IMR-90 (cell line): ENCODE results near the gene OBI1. TPM values are rescaled to one million over a fixed set of nuclear protein-coding genes. Genes with fewer than 3 reads are reported as not detected.

Experiments
- ATAC-seq: fragments of 200-7000 bp; cut with Tn5 transposase; 2 replicates; pipeline ENCODE4 v1.9.1; 2020; ENCODE audit warnings: low read depth, mild to moderate bottlenecking, moderate library complexity
- BruUV-seq: library from RNA; stranded (reverse); fragments of 400-500 nt; replicated peaks from 2 replicates; lab custom pipeline; 2021; lab: Mats Ljungman, UMichigan
- CTCF ChIA-PET: fragments of 300-600 bp; formaldehyde crosslinking; extraction: SDS; loops from one replicate; lab custom pipeline; 2021; ENCODE audit warnings: antibody characterized with exemption; lab: Yijun Ruan, JAX
- POLR2A ChIA-PET: fragments of 300-600 bp; sonication (Branson Sonifier 250); formaldehyde crosslinking; loops from one replicate; lab custom pipeline; 2022; ENCODE audit warnings: antibody characterized with exemption; ENCODE audit not compliant: unreplicated experiment; lab: Charles Lee
- DNase-seq: peaks from one replicate; pipeline ENCODE4 v3.0.0; 2013
- H2AFZ ChIP-seq: replicated peaks from 2 replicates; pipeline ENCODE3; 2013; ENCODE audit warnings: low read length, mild to moderate bottlenecking; ENCODE audit not compliant: poor library complexity
- H2AK5ac ChIP-seq: 2 replicates; pipeline ENCODE4 v1.6.1; 2013; ENCODE audit warnings: low read depth, low read length, inconsistent platforms
- H2AK9ac ChIP-seq: replicated peaks from 2 replicates; pipeline ENCODE3; 2013; ENCODE audit warnings: mild to moderate bottlenecking, low read depth, low read length, moderate library complexity; ENCODE audit not compliant: poor library complexity
- H2BK120ac ChIP-seq: 2 replicates; pipeline ENCODE4 v1.6.1; 2013; ENCODE audit warnings: low read depth, low read length, inconsistent platforms
- H2BK15ac ChIP-seq: 3 replicates; pipeline ENCODE4 v1.6.1; 2013; ENCODE audit warnings: low read depth, low read length, inconsistent platforms
- H2BK20ac ChIP-seq: 2 replicates; pipeline ENCODE4 v1.6.1; 2013; ENCODE audit warnings: low read depth, mild to moderate bottlenecking, inconsistent platforms, low read length, moderate library complexity
- H2BK5ac ChIP-seq: 2 replicates; pipeline ENCODE4 v1.6.1; 2013; ENCODE audit warnings: mild to moderate bottlenecking, low read depth, low read length, inconsistent platforms; ENCODE audit not compliant: poor library complexity, severe bottlenecking
- H3K14ac ChIP-seq: replicated peaks from 2 replicates; pipeline ENCODE4 v1.6.1; 2013; ENCODE audit warnings: low read depth, low read length, inconsistent platforms
- H3K18ac ChIP-seq: 2 replicates; pipeline ENCODE4 v1.6.1; 2013; ENCODE audit warnings: low read depth, low read length, control low read depth
- H3K23ac ChIP-seq: 2 replicates; pipeline ENCODE4 v1.6.1; 2013; ENCODE audit warnings: low read depth, low read length, inconsistent platforms
- H3K27ac ChIP-seq: 2 replicates; pipeline ENCODE4 v1.5.1; 2013; ENCODE audit warnings: mild to moderate bottlenecking, control low read depth, low read length; ENCODE audit not compliant: insufficient read depth
- H3K27me3 ChIP-seq: 2 replicates; pipeline ENCODE4 v1.6.1; 2013; ENCODE audit warnings: low read length; ENCODE audit not compliant: control insufficient read depth, insufficient read depth
- H3K36me3 ChIP-seq: 2 replicates; pipeline ENCODE4 v1.6.1; 2013; ENCODE audit warnings: low read length, mixed read lengths; ENCODE audit not compliant: control insufficient read depth, insufficient read depth
- H3K4ac ChIP-seq: 2 replicates; pipeline ENCODE4 v1.6.1; 2013; ENCODE audit warnings: low read depth, low read length, inconsistent platforms
- H3K4me1 ChIP-seq: 2 replicates; pipeline ENCODE4 v1.6.1; 2013; ENCODE audit warnings: low read length, mixed read lengths; ENCODE audit not compliant: control insufficient read depth, insufficient read depth
- H3K4me2 ChIP-seq: 2 replicates; pipeline ENCODE4 v1.6.1; 2013; ENCODE audit warnings: low read depth, mild to moderate bottlenecking, control low read depth, low read length, moderate library complexity
- H3K4me3 ChIP-seq: 2 replicates; pipeline ENCODE4 v1.5.1; 2013; ENCODE audit warnings: low read depth, mild to moderate bottlenecking, control low read depth, low read length, moderate library complexity; ENCODE audit not compliant: insufficient read depth
- H3K56ac ChIP-seq: 2 replicates; pipeline ENCODE4 v1.6.1; 2013; ENCODE audit warnings: low read length, inconsistent platforms; ENCODE audit not compliant: insufficient read depth; ENCODE audit errors: extremely low read depth
- H3K79me1 ChIP-seq, 2 experiments: 2 replicates each; pipeline ENCODE4 v1.6.1; 2013; ENCODE audit warnings: low read length in 2 of 2, inconsistent platforms in 1 of 2, low read depth in 1 of 2
- H3K9ac ChIP-seq: 2 replicates; pipeline ENCODE4 v1.6.1; 2013; ENCODE audit warnings: low read depth, low read length, control low read depth
- H3K9me1 ChIP-seq: 2 replicates; pipeline ENCODE4 v1.6.1; 2013; ENCODE audit warnings: low read length, inconsistent platforms; ENCODE audit not compliant: insufficient read depth
- H3K9me3 ChIP-seq: 2 replicates; pipeline ENCODE4 v1.6.1; 2013; ENCODE audit warnings: low read length; ENCODE audit not compliant: control insufficient read depth, insufficient read depth
- H4K20me1 ChIP-seq: 2 replicates; pipeline ENCODE4 v1.6.1; 2013; ENCODE audit warnings: low read length, inconsistent platforms; ENCODE audit not compliant: insufficient read depth
- H4K5ac ChIP-seq: 2 replicates; pipeline ENCODE4 v1.6.1; 2013; ENCODE audit warnings: mild to moderate bottlenecking, low read depth, low read length, control low read depth
- H4K8ac ChIP-seq, 2 experiments: 2 replicates each; pipeline ENCODE4 v1.6.1; 2013; ENCODE audit warnings: low read depth in 2 of 2, low read length in 2 of 2, control low read depth in 1 of 2, inconsistent platforms in 1 of 2
- H4K91ac ChIP-seq: 2 replicates; pipeline ENCODE4 v1.6.1; 2013; ENCODE audit warnings: low read depth, low read length, inconsistent platforms; ENCODE audit not compliant: insufficient read depth
- CHD1 ChIP-seq: IDR thresholded peaks from 2 replicates; pipeline ENCODE4 v1.6.1; 2012; ENCODE audit warnings: low read depth, low read length, improper control_type of control experiment
- FOS ChIP-seq: fragments of 150-350 bp; IDR thresholded peaks from 2 replicates; pipeline ENCODE4 v1.6.1; 2016; ENCODE audit warnings: low read depth, low read length
- MAFK ChIP-seq: IDR thresholded peaks from 2 replicates; pipeline ENCODE4 v1.6.1; 2012; ENCODE audit warnings: low read depth, low read length, improper control_type of control experiment
- NFE2L2 ChIP-seq: fragments of 150-350 bp; IDR thresholded peaks from 2 replicates; pipeline ENCODE4 v1.6.1; 2016; ENCODE audit warnings: low read depth, mild to moderate bottlenecking, low read length
- RAD21 ChIP-seq: IDR thresholded peaks from 2 replicates; pipeline ENCODE4 v1.6.1; 2012; ENCODE audit warnings: low read length, improper control_type of control experiment
- RCOR1 ChIP-seq: IDR thresholded peaks from 2 replicates; pipeline ENCODE4 v1.6.1; 2012; ENCODE audit warnings: mild to moderate bottlenecking, low read length, improper control_type of control experiment; ENCODE audit not compliant: insufficient replicate concordance
- SMC3 ChIP-seq: fragments of 150-350 bp; IDR thresholded peaks from 2 replicates; pipeline ENCODE4 v1.6.1; 2016; ENCODE audit warnings: low read depth, mild to moderate bottlenecking, antibody characterized with exemption, low read length, moderate library complexity
- WGBS, 2 experiments: methylation state at CpG; one replicate each; pipeline versions ENCODE4 v1.1.5 to v1.1.7; 2013; ENCODE audit warnings: missing lambda C conversion rate in 2 of 2; ENCODE audit not compliant: insufficient read length in 1 of 2; ENCODE audit errors: extremely low coverage in 2 of 2; 5-methylcytosine and 5-hydroxymethylcytosine counted together
- dilution Hi-C: fragments of 300-500 bp; cut with HindIII; formaldehyde crosslinking; loops from one replicate; pipeline ENCODE4 v1.14.3; 2018; ENCODE audit warnings: low sequenced_read_pairs; ENCODE audit not compliant: unreplicated experiment
- in situ Hi-C: fragments of 300-500 bp; cut with MboI; formaldehyde crosslinking; loops from 3 replicates; pipeline ENCODE4 v1.14.3; 2019; ENCODE audit warnings: low sequenced_read_pairs, inconsistent platforms, mixed read lengths
- intact Hi-C: fragments of 100-400 bp; cut with micrococcal nuclease; formaldehyde crosslinking; loops from 2 replicates; pipeline ENCODE4 v1.10.0; 2022
- polyA plus RNA-seq, 3 experiments: library from polyadenylated mRNA; depleted of rRNA; stranded (reverse); fragments of >200 nt; gene quantifications; 2 replicates each; pipeline ENCODE4 v1.2.3, GENCODE V29; 2012; ENCODE audit warnings: low replicate concordance in 1 of 3
- total RNA-seq: library from RNA; depleted of rRNA; stranded (reverse); fragments of >200 nt; gene quantifications from 2 replicates; pipeline ENCODE4 v1.2.3, GENCODE V29; 2012
- TF ChIP-seq, protein P1 (sequence below): conservative IDR thresholded peaks from 2 replicates; pipeline ENCODE4 v1.5.1; 2012; ENCODE audit warnings: mild to moderate bottlenecking, low read depth, low read length, improper control_type of control experiment
- TF ChIP-seq, protein P2 (sequence below): fragments of 150-350 bp; IDR thresholded peaks from 2 replicates; pipeline ENCODE4 v1.6.1; 2017; ENCODE audit warnings: mild to moderate bottlenecking, antibody characterized with exemption, low read length, low read depth

OBI1 gene
- total and polyA plus RNA-seq, 2 of the 4 experiments (the other 2 are of a cell fraction): 4.4 to 11.8 TPM

- POLR2A ChIA-PET: no interaction called here
- no peak overlapping the region for H2AK5ac ChIP-seq
- dilution Hi-C loops: no loop called here
- H3K23ac ChIP-seq: no peak overlapping the region
- H3K9me3 ChIP-seq: peaks cover 3% of the 10 kb centered on the region; the same call in 1 of the 2 replicates
- WGBS, 2 experiments: 0% methylated on average over 1 of the region's 8 CpGs; no CpG with 5 or more reads in 1 of the 2 experiments
- H3K18ac ChIP-seq: no peak overlapping the region
- H4K91ac ChIP-seq: no peak overlapping the region
- no peaks in the 10 kb centered on the region for H3K4me1 ChIP-seq
- no peak overlapping the region for H2BK15ac ChIP-seq
- H2BK120ac ChIP-seq: no peak overlapping the region
- H4K5ac ChIP-seq: no peak overlapping the region
- no peak overlapping the region for H3K27ac ChIP-seq
- H3K9me1 ChIP-seq: no peaks in the 10 kb centered on the region
- ATAC-seq (no peak), DNase-seq (no peak)
- H2AFZ ChIP-seq: no peak overlapping the region
- H3K9ac ChIP-seq: no peak overlapping the region
- intact Hi-C loops: no loop called here
- no peaks in the 10 kb centered on the region for H3K36me3 ChIP-seq
- BruUV-seq: no TSS peak
- H3K4me2 ChIP-seq: no peak overlapping the region
- H4K8ac ChIP-seq: no peak overlapping the region
- H2AK9ac ChIP-seq: no peak overlapping the region
- no peak overlapping the region for H3K14ac ChIP-seq
- H3K27me3 ChIP-seq: peaks cover 68% of the 10 kb centered on the region
- no peak overlapping the region for H3K56ac ChIP-seq
- CTCF ChIA-PET: no interaction called here
- no peak overlapping the region for H2BK20ac ChIP-seq
- TF ChIP-seq, protein P1, sequence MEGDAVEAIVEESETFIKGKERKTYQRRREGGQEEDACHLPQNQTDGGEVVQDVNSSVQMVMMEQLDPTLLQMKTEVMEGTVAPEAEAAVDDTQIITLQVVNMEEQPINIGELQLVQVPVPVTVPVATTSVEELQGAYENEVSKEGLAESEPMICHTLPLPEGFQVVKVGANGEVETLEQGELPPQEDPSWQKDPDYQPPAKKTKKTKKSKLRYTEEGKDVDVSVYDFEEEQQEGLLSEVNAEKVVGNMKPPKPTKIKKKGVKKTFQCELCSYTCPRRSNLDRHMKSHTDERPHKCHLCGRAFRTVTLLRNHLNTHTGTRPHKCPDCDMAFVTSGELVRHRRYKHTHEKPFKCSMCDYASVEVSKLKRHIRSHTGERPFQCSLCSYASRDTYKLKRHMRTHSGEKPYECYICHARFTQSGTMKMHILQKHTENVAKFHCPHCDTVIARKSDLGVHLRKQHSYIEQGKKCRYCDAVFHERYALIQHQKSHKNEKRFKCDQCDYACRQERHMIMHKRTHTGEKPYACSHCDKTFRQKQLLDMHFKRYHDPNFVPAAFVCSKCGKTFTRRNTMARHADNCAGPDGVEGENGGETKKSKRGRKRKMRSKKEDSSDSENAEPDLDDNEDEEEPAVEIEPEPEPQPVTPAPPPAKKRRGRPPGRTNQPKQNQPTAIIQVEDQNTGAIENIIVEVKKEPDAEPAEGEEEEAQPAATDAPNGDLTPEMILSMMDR: no peak
- no peak for TF ChIP-seq MAFK
- TF ChIP-seq FOS: no peak
- no peak for TF ChIP-seq RAD21
- TF ChIP-seq NFE2L2: no peak
- TF ChIP-seq RCOR1: no peak
- no peak for TF ChIP-seq CHD1
- TF ChIP-seq, protein P2, sequence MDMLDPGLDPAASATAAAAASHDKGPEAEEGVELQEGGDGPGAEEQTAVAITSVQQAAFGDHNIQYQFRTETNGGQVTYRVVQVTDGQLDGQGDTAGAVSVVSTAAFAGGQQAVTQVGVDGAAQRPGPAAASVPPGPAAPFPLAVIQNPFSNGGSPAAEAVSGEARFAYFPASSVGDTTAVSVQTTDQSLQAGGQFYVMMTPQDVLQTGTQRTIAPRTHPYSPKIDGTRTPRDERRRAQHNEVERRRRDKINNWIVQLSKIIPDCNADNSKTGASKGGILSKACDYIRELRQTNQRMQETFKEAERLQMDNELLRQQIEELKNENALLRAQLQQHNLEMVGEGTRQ: no peak
- TF ChIP-seq SMC3: no peak
- no peak overlapping the region for H2BK5ac ChIP-seq
- in situ Hi-C loops: loop anchor here (25.0 kb wide), 1 partner anchor 457 kb away; no protein-coding TSS in a partner anchor
- no peak overlapping the region for H3K4me3 ChIP-seq
- no peak overlapping the region for H3K4ac ChIP-seq
- H4K20me1 ChIP-seq: peaks cover 3% of the 10 kb centered on the region; the same call in 1 of the 2 replicates
- no peaks in the 10 kb centered on the region for H3K79me1 ChIP-seq
These were observed 64.4 kb downstream of the OBI1 start for GRCh38 chr13:78594456-78594975.
